HS-27A (cell line): ENCODE data around the gene ANKRD44.

Experiments
- DNase-seq: peaks from one replicate; pipeline ENCODE4 v3.0.0-alpha.2; 2012; ENCODE audit warnings: low read depth, missing footprints

ANKRD44 gene

GRCh38 chr2:197237291-197238042, 73.1 kb downstream of the ANKRD44 start:
- no peak for DNase-seq

GRCh38 chr2:197236816-197237215, 73.8 kb downstream of the ANKRD44 start:
- no peak for DNase-seq

- no peak for DNase-seq
These were observed 74.4 kb downstream of the ANKRD44 start for GRCh38 chr2:197236159-197236558.

GRCh38 chr2:197235711-197236110, 74.9 kb downstream of the ANKRD44 start:
- DNase-seq, result no peak

GRCh38 chr2:197234671-197235191, 75.8 kb downstream of the ANKRD44 start:
- no peak for DNase-seq

- no peak for DNase-seq
These were observed 77.1 kb downstream of the ANKRD44 start for GRCh38 chr2:197233473-197233872.

GRCh38 chr2:197232010-197232409, 78.6 kb downstream of the ANKRD44 start:
- no peak for DNase-seq

GRCh38 chr2:197229509-197230443, 80.8 kb downstream of the ANKRD44 start:
- no peak for DNase-seq

- no peak for DNase-seq
These were observed 87.1 kb downstream of the ANKRD44 start for GRCh38 chr2:197223451-197223850.

GRCh38 chr2:197219636-197220035, 90.9 kb downstream of the ANKRD44 start:
- no peak for DNase-seq

- DNase-seq, result no peak
These were observed 93.0 kb downstream of the ANKRD44 start for GRCh38 chr2:197217541-197217940.

GRCh38 chr2:197216361-197216979, 94.1 kb downstream of the ANKRD44 start:
- DNase-seq, result no peak

- DNase-seq, result no peak
These were observed 94.7 kb downstream of the ANKRD44 start for GRCh38 chr2:197215748-197216360.

GRCh38 chr2:197212344-197213262, 98.0 kb downstream of the ANKRD44 start:
- DNase-seq, result no peak

GRCh38 chr2:197211881-197212342, 98.7 kb downstream of the ANKRD44 start:
- DNase-seq, result no peak

- DNase-seq, result no peak
These were observed 100.2 kb downstream of the ANKRD44 start for GRCh38 chr2:197210430-197210829.

- DNase-seq, result no peak
These were observed 100.7 kb downstream of the ANKRD44 start for GRCh38 chr2:197209742-197210408.

GRCh38 chr2:197209246-197209645, 101.3 kb downstream of the ANKRD44 start:
- DNase-seq, result no peak

- no peak for DNase-seq
These were observed 101.7 kb downstream of the ANKRD44 start for GRCh38 chr2:197208841-197209240.

- no peak for DNase-seq
These were observed 102.6 kb downstream of the ANKRD44 start for GRCh38 chr2:197208024-197208423.
